ENCODE data around the gene AP3S2. TPM values are rescaled to one million over a fixed set of nuclear protein-coding genes. Genes with fewer than 3 reads are reported as not detected.

The AP3S2 gene
- total RNA-seq, 1 experiment from 2014 or later: 46.1 TPM

- no peak overlapping the region for H3K27ac ChIP-seq
- H3K27me3 ChIP-seq: no peaks in the 10 kb centered on the region
- DNase-seq: no peak
- no peaks in the 10 kb centered on the region for H3K36me3 ChIP-seq
- no peaks in the 10 kb centered on the region for H3K9me3 ChIP-seq (replicated peaks)
- no peak overlapping the region for H3K4me3 ChIP-seq
- H3K4me1 ChIP-seq: peaks cover 11% of the 10 kb centered on the region; the same call in 1 of the 2 replicates
Measured at GRCh38 chr15:89812011-89812846, 81.6 kb downstream of the AP3S2 start.

- Histone ChIP-seq H3K27ac (no peak overlapping the region), H3K4me1 (peaks cover 18% of the 10 kb centered on the region), H3K9me3 (replicated peaks) (no peaks in the 10 kb centered on the region), H3K4me3 (no peak overlapping the region), H3K27me3 (no peaks in the 10 kb centered on the region), H3K36me3 (no peaks in the 10 kb centered on the region)
- no peak for DNase-seq
Measured at GRCh38 chr15:89810837-89811236, 83.0 kb downstream of the AP3S2 start.

- H3K4me3 ChIP-seq: no peak overlapping the region
- H3K9me3 ChIP-seq (replicated peaks): no peaks in the 10 kb centered on the region
- no peak for DNase-seq
- H3K27me3 ChIP-seq: no peaks in the 10 kb centered on the region
- H3K4me1 ChIP-seq: peaks cover 18% of the 10 kb centered on the region
- no peaks in the 10 kb centered on the region for H3K36me3 ChIP-seq
- no peak overlapping the region for H3K27ac ChIP-seq
Measured at GRCh38 chr15:89809787-89810148, 84.0 kb downstream of the AP3S2 start.

GRCh38 chr15:89809093-89809786 is 84.6 kb downstream of the AP3S2 start:
- Histone ChIP-seq H3K27ac (peak overlapping the region; percentile 28; the same call in 1 of the 2 replicates), H3K4me1 (peaks cover 18% of the 10 kb centered on the region), H3K27me3 (no peaks in the 10 kb centered on the region), H3K4me3 (no peak overlapping the region), H3K9me3 (replicated peaks) (no peaks in the 10 kb centered on the region), H3K36me3 (no peaks in the 10 kb centered on the region)
- peak; percentile 35 to 54 for DNase-seq

GRCh38 chr15:89808160-89808870 is 85.5 kb downstream of the AP3S2 start:
- Histone ChIP-seq H3K27me3 (no peaks in the 10 kb centered on the region), H3K36me3 (no peaks in the 10 kb centered on the region), H3K27ac (no peak overlapping the region), H3K9me3 (replicated peaks) (no peaks in the 10 kb centered on the region), H3K4me3 (no peak overlapping the region), H3K4me1 (peaks cover 18% of the 10 kb centered on the region)
- DNase-seq: no peak

GRCh38 chr15:89807689-89808088 is 86.1 kb downstream of the AP3S2 start:
- no peaks in the 10 kb centered on the region for H3K9me3 ChIP-seq (replicated peaks)
- no peak overlapping the region for H3K4me3 ChIP-seq
- H3K27me3 ChIP-seq: no peaks in the 10 kb centered on the region
- no peak overlapping the region for H3K27ac ChIP-seq
- H3K36me3 ChIP-seq: no peaks in the 10 kb centered on the region
- H3K4me1 ChIP-seq: peaks cover 18% of the 10 kb centered on the region
- DNase-seq: no peak

- peak overlapping the region; percentile 15; the same call in 1 of the 2 replicates for H3K4me3 ChIP-seq
- H3K27me3 ChIP-seq: no peaks in the 10 kb centered on the region
- DNase-seq: peak; percentile 46 to 57
- H3K27ac ChIP-seq: no peak overlapping the region
- H3K9me3 ChIP-seq (replicated peaks): no peaks in the 10 kb centered on the region
- no peaks in the 10 kb centered on the region for H3K36me3 ChIP-seq
- peaks cover 23% of the 10 kb centered on the region for H3K4me1 ChIP-seq
Measured at GRCh38 chr15:89806559-89807550, 86.9 kb downstream of the AP3S2 start.

- no peak for DNase-seq
- peaks cover 23% of the 10 kb centered on the region for H3K4me1 ChIP-seq
- no peak overlapping the region for H3K27ac ChIP-seq
- no peaks in the 10 kb centered on the region for H3K36me3 ChIP-seq
- peak overlapping the region; percentile 15; the same call in 1 of the 2 replicates for H3K4me3 ChIP-seq
- no peaks in the 10 kb centered on the region for H3K9me3 ChIP-seq (replicated peaks)
- no peaks in the 10 kb centered on the region for H3K27me3 ChIP-seq
Measured at GRCh38 chr15:89806210-89806558, 87.6 kb downstream of the AP3S2 start.

- Histone ChIP-seq H3K36me3 (no peaks in the 10 kb centered on the region), H3K9me3 (replicated peaks) (no peaks in the 10 kb centered on the region), H3K27me3 (no peaks in the 10 kb centered on the region), H3K4me1 (peaks cover 23% of the 10 kb centered on the region), H3K4me3 (no peak overlapping the region), H3K27ac (no peak overlapping the region)
- no peak for DNase-seq
Measured at GRCh38 chr15:89805241-89806209, 88.3 kb downstream of the AP3S2 start.

- no peak overlapping the region for H3K4me3 ChIP-seq
- no peaks in the 10 kb centered on the region for H3K9me3 ChIP-seq (replicated peaks)
- no peak overlapping the region for H3K27ac ChIP-seq
- H3K27me3 ChIP-seq: no peaks in the 10 kb centered on the region
- no peaks in the 10 kb centered on the region for H3K36me3 ChIP-seq
- no peak for DNase-seq
- H3K4me1 ChIP-seq: peaks cover 18% of the 10 kb centered on the region
Measured at GRCh38 chr15:89803941-89804800, 89.6 kb downstream of the AP3S2 start.

GRCh38 chr15:89802986-89803824 is 90.6 kb downstream of the AP3S2 start:
- Histone ChIP-seq H3K9me3 (replicated peaks) (no peaks in the 10 kb centered on the region), H3K27me3 (no peaks in the 10 kb centered on the region), H3K4me1 (peaks cover 11% of the 10 kb centered on the region), H3K27ac (peak overlapping the region; percentile 49; the same call in 1 of the 2 replicates), H3K36me3 (no peaks in the 10 kb centered on the region), H3K4me3 (peak overlapping the region; percentile 51)
- no peak for DNase-seq
